HG02973 (cell line): ENCODE data around the gene STAG3.
"Not testable (repeated sequence)": the region's sequence is repeated elsewhere in the genome, so short reads cannot be mapped to it uniquely, and the experiment has no call there.

ENCODE experiments used
- ATAC-seq: cut with Tn5 transposase; IDR thresholded peaks from one replicate; pipeline ENCODE4 v1.9.1; 2021; ENCODE audit warnings: moderate library complexity; ENCODE audit not compliant: unreplicated experiment

The STAG3 gene

DNA sequence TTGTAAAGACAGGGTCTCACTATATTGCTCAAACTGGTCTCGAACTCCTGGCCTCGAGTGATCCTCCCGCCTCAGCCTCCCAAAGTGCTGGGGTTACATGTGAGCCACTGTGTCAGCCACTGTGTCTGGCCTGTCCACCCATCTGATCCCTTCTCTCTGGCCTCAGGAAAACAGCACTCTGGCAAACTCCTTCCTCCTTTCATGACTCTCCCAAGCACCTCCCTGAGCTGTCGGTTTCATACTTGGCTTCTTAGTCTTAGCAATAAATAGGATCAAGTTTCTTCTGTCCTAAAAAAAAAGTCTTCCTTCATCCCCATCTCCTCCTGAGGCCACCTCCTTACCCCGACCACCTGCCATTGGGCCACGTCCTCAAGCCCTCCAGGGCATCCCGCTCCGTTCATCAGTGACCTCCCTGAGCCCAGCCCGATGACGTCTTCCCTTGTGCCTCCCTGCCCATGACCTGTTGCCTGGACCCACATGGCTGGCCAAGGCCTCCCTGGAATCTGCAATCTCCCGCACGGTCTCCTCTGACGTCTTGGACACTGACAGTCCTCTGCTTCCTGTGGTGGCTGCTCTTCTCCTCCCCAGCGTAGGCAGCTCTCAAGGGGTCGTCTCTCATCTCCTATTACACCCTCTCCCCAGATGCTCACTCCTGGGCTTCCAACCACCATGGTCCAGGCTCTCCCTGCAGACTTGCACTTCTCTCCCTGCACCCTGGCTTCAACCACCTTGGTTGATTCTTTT is 68.6 kb downstream of the STAG3 start:
- ATAC-seq = not testable (repeated sequence)

DNA sequence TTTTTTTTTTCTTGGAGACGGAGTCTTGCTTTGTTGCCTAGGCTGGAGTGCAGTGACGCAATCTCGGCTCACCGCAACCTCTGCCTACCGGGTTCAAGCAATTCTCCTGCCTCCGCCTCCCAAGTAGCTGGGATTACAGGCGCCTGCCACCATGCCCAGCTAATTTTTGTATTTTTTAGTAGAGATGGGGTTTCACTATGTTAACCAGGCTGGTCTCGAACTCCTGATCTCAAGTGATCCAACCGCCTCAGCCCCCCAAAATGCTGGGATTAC is 69.1 kb downstream of the STAG3 start:
- ATAC-seq = not testable (repeated sequence)

DNA sequence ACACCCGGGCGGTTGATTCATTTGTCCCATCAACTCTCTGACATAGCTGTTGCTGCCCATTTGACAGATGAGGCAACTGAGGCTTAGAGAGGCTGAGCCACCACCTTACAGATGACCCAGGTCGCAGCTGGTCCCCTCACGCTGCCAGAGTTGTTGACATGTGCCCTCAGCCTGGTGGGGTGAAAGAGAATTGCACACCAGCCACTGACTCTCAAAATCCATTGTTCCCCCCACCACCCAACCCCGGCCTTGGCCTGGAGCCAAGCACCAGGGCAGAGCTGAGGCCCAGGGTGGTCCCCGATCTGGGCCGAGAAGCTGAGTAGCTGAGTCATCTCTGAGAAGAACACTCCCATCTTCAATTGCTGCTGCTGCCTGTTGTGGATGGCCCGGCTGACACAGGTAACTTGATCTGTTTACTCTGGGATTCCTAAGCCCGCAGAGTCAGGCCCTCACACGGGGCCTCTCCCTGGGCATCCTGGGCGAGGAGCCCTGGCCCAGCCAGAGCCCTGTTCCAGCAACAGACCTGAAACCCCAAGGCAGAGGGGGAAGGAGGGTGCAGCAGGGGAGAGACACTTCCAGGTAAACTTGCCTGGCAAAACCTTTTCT is 69.5 kb downstream of the STAG3 start:
- ATAC-seq = no peak

DNA sequence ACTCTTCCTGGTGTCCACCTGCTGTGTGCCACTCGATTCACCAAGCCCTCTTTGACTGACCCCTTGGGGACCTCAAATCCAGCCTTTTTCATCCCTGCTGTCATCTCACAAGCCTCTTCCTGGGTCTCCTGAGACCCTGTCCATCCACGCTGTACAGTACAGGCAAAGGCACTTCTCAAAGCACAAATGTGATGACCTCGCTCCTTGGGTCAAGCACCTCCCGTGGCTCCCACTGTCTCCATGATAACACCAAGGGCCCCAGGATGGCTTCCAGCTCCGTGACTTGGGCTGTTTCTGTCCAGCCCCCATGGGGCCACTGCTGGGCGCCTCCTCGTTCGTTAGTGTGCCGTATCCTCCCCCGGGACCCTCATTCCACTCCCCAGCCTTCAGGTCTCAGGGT is 70.8 kb downstream of the STAG3 start:
- no peak for ATAC-seq

DNA sequence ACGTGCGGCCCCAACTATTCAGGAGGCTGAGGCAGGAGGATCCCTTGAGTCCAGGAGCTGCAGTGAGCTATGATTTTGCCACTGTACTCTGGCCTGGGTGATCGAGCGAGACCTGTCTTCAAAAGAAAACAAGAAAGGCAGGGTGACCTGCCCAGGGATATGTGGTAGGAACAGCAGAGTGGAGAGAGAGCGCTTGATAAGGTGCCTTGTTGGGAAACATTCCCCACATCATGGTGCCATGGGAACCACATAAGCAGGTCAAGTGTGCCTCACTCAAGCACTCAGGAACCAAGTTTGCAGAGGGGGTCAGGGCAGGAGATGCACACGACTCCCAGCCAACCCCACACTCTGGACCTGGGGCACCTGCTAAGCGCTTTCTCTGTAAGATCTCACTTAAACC is 79.3 kb downstream of the STAG3 start:
- no peak for ATAC-seq

DNA sequence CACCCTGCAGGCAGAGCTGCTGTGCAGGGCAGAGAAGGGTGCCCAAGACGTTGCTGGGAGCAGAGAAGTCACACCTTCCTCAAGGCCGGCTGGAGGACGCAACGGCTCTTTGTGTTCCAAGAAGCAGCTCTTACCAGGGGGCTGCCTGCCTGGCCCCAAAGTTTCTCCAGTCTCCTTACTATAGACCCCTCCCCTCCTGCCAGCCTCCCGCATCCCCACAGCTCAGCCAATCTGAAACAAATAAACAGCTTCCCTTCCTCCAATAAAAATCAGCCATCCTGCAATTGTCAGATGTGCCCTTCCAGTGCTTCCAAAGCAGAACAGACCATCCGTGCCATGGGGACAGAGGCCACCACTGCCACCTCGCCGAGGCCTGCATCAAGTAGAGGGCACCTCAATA is 82.3 kb downstream of the STAG3 start:
- not testable (repeated sequence) for ATAC-seq

- not testable (repeated sequence) for ATAC-seq
These were observed 85.2 kb downstream of the STAG3 start for GRCh38 chr7:100262896-100263295.
